SK-N-SH treated with all-trans-retinoic acid at 6 μM for 48 hours (cell line): ENCODE results near the gene TPRG1L.

ENCODE experiments used
- ATAC-seq: fragments of 200-7000 bp; cut with Tn5 transposase; 3 replicates; pipeline ENCODE4 v1.9.1; 2020; ENCODE audit warnings: mild to moderate bottlenecking, moderate library complexity
- ARNTL ChIP-seq: fragments of 450-650 bp; formaldehyde crosslinking; IDR thresholded peaks from 2 replicates; pipeline ENCODE4 v1.5.0; 2020; ENCODE audit warnings: low read depth, mild to moderate bottlenecking, moderate library complexity, borderline replicate concordance
- BACH2 ChIP-seq: fragments of 250-450 bp; sonication (Bioruptor Pico); IDR thresholded peaks from 2 replicates; pipeline ENCODE4 v1.9.0; 2021; ENCODE audit warnings: mild to moderate bottlenecking, borderline replicate concordance
- CREB5 ChIP-seq: fragments of 250-450 bp; sonication (Bioruptor Pico); IDR thresholded peaks from 2 replicates; pipeline ENCODE4 v1.5.1; 2020; ENCODE audit warnings: low read depth, mild to moderate bottlenecking, moderate library complexity
- CSDC2 ChIP-seq: fragments of 250-450 bp; sonication (Bioruptor Pico); IDR thresholded peaks from 2 replicates; pipeline ENCODE4 v1.5.0; 2020; ENCODE audit warnings: mild to moderate bottlenecking, moderate library complexity
- CSRNP3 ChIP-seq: fragments of 250-450 bp; sonication (Bioruptor Pico); IDR thresholded peaks from 2 replicates; pipeline ENCODE4 v1.5.1; 2021; ENCODE audit warnings: mild to moderate bottlenecking, moderate library complexity
- ESRRG ChIP-seq: fragments of 250-450 bp; sonication (Bioruptor Pico); IDR thresholded peaks from 2 replicates; pipeline ENCODE4 v1.6.1; 2021; ENCODE audit warnings: mild to moderate bottlenecking
- OSR1 ChIP-seq: fragments of 250-450 bp; sonication (Bioruptor Pico); IDR thresholded peaks from 2 replicates; pipeline ENCODE4 v1.8.0; 2022; ENCODE audit warnings: moderate library complexity, mild to moderate bottlenecking, inconsistent platforms
- PATZ1 ChIP-seq: fragments of 250-450 bp; sonication (Bioruptor Pico); IDR thresholded peaks from 2 replicates; pipeline ENCODE4 v1.8.0; 2020; ENCODE audit warnings: mild to moderate bottlenecking, moderate library complexity, borderline replicate concordance
- POU6F1 ChIP-seq: fragments of 250-450 bp; sonication (Bioruptor Pico); IDR thresholded peaks from 2 replicates; pipeline ENCODE4 v1.8.0; 2021; ENCODE audit warnings: low read depth, mild to moderate bottlenecking, moderate library complexity, borderline replicate concordance
- PPARA ChIP-seq: fragments of 250-450 bp; sonication (Bioruptor Pico); IDR thresholded peaks from 2 replicates; pipeline ENCODE4 v1.5.0; 2020; ENCODE audit warnings: mild to moderate bottlenecking, borderline replicate concordance
- RARB ChIP-seq: fragments of 250-450 bp; sonication (Bioruptor Pico); IDR thresholded peaks from 2 replicates; pipeline ENCODE4 v1.8.0; 2021; ENCODE audit warnings: mild to moderate bottlenecking, moderate library complexity
- TCF4 ChIP-seq: fragments of 250-450 bp; sonication (Bioruptor Pico); IDR thresholded peaks from 2 replicates; pipeline ENCODE4 v1.8.0; 2021; ENCODE audit warnings: mild to moderate bottlenecking, moderate library complexity, borderline replicate concordance
- TSHZ2 ChIP-seq: fragments of 250-450 bp; sonication (Bioruptor Pico); IDR thresholded peaks from 2 replicates; pipeline ENCODE4 v1.5.0; 2020; ENCODE audit warnings: mild to moderate bottlenecking, moderate library complexity
- ZFP3 ChIP-seq: fragments of 250-450 bp; sonication (Bioruptor Pico); IDR thresholded peaks from 2 replicates; pipeline ENCODE4 v1.5.0; 2020; ENCODE audit warnings: mild to moderate bottlenecking, moderate library complexity
- ZFP30 ChIP-seq: fragments of 450-650 bp; formaldehyde crosslinking; IDR thresholded peaks from 2 replicates; pipeline ENCODE4 v1.5.0; 2022; ENCODE audit warnings: mild to moderate bottlenecking, moderate library complexity
- ZNF565 ChIP-seq: fragments of 450-650 bp; formaldehyde crosslinking; conservative IDR thresholded peaks from 2 replicates; pipeline ENCODE4 v1.5.0; 2020; ENCODE audit warnings: low read depth, mild to moderate bottlenecking, moderate library complexity
- ZNF70 ChIP-seq: fragments of 450-650 bp; formaldehyde crosslinking; IDR thresholded peaks from 2 replicates; pipeline ENCODE4 v1.5.0; 2020; ENCODE audit warnings: mild to moderate bottlenecking, moderate library complexity
- ZNF8 ChIP-seq: fragments of 450-650 bp; formaldehyde crosslinking; IDR thresholded peaks from 2 replicates; pipeline ENCODE4 v1.5.0; 2020; ENCODE audit warnings: mild to moderate bottlenecking, moderate library complexity

The TPRG1L gene

GRCh38 chr1:3663999-3664699 lies 39.3 kb downstream of the TPRG1L start:
- TF ChIP-seq ESRRG (CRISPR knock-in tag) (no peak), ZNF8 (CRISPR knock-in tag) (no peak), BACH2 (CRISPR knock-in tag) (no peak), ZNF70 (CRISPR knock-in tag) (no peak)
- ATAC-seq: no peak

- ATAC-seq: no peak
- TF ChIP-seq CSDC2 (CRISPR knock-in tag): no peak
- TF ChIP-seq ZNF70 (CRISPR knock-in tag): no peak
- no peak for TF ChIP-seq OSR1 (CRISPR knock-in tag)
- TF ChIP-seq, all 23 proteins: peak for 0
Measured at GRCh38 chr1:3664700-3665375, 40.0 kb downstream of the TPRG1L start.

GRCh38 chr1:3668148-3668547 lies 43.3 kb downstream of the TPRG1L start:
- no peak for ATAC-seq
- no peak for TF ChIP-seq ARNTL (CRISPR knock-in tag)
- no peak for TF ChIP-seq ZNF565 (CRISPR knock-in tag)
- TF ChIP-seq ZFP3 (CRISPR knock-in tag): no peak
- TF ChIP-seq OSR1 (CRISPR knock-in tag): no peak
- no peak for TF ChIP-seq PATZ1 (CRISPR knock-in tag)
- no peak for TF ChIP-seq CREB5 (CRISPR knock-in tag)
- no peak for TF ChIP-seq TCF4 (CRISPR knock-in tag)
- TF ChIP-seq PPARA (CRISPR knock-in tag): no peak
- no peak for TF ChIP-seq TSHZ2 (CRISPR knock-in tag)
- TF ChIP-seq CSRNP3 (CRISPR knock-in tag): no peak
- TF ChIP-seq ZNF70 (CRISPR knock-in tag): no peak
- no peak for TF ChIP-seq ESRRG (CRISPR knock-in tag)
- TF ChIP-seq POU6F1: no peak
- no peak for TF ChIP-seq ZFP30 (CRISPR knock-in tag)
- TF ChIP-seq RARB (CRISPR knock-in tag): no peak
- no peak for TF ChIP-seq BACH2 (CRISPR knock-in tag)
